Epidermal melanocyte (primary cell): ENCODE data around the gene STXBP1.
A peak's percentile ranks its signal among the peaks of the same experiment; 100 is the strongest.

Experiments
- DNase-seq: peaks from one replicate; pipeline ENCODE4 v3.0.0; 2011; ENCODE audit warnings: low spot score; ENCODE audit not compliant: insufficient read length

The STXBP1 gene

DNA sequence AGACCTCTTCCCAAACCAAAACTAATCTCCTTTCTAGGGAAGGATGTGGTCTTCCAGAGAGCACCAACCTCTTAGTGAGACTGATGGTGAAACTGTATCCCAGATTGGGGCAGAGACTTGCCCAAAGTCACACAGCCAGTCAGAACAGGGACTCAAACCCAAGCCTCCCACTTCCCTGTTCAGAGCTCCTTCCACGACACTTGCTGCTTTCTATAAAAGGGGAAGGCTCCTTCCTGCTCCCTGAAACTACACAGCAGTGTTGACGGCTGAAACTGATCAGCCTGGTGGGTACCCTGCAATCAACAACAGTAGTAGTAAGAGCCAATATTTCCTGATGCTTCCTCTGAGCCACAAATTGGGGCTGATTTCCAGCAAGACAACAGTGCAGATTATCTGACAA is 121.5 kb downstream of the STXBP1 start:
- no peak for DNase-seq

DNA sequence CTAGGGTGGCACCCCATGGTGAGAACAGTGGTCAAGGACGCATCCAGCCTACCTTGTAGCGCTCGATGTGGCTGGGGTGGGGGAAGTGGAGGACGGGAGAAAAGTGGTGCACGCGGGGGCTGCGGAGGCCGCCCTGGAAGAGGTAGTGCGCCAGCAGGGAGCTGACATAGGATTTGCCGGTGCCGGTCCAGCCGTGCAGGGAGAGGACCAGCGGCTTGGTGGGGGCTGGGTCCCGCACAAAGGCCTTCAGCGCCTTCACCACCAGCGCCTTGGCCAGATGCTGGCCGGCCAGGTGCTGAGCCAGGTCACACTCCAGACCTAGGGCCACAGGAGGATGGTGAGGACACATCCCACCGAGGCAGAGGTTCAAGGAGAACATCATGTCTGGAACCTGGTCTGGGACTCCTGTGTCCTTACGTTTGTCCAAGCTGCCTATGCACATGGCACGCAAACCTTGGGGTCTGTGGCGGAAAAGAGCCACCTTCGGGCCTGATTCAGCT is 122.2 kb downstream of the STXBP1 start:
- DNase-seq: no peak

DNA sequence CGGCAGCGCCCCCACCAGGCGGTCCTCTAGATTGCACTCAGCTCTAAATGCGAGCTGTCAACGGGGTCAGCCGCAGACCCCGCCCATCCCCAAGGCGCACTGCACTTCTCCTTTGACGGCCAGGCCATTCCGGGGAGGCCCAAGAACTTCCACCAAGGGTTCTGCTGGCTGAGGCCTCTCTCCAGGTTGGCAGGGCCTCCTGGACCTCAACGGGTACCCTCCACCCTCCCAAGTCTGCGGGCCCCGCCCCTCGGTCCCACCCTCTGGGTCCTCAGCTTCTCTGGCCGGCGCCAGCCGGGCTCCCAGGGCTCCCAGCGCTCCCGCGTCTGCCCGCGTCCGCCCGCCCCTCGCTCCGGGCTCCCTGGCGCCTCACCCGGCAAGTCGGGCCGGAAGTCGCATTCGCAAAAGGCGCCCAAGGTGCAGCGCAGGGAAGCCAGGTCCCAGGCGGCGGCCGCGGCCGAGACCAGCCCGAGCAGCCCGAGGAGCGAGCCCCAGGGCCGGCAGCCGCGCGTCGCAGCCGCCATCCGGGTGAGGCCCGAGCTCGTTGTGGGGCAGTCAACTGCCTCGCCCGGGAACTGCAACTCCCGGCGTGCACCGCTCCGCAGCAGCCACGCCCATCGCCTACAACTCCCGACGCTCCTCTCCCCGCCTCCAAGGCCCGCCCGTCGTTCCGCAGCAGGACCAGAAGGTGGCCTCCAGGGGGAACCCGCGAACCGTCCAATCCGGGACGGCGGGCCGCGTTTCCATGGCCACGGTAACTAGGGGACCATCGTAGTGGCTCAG is 122.9 kb downstream of the STXBP1 start, which contains the start of gene TOR2A:
Gene TOR2A (minus strand): TSS at position 548 of the 783 bp plus-strand sequence. CDS start 24 bp downstream, at position 524.
- DNase-seq: peak; percentile 97

- no peak for DNase-seq
These were observed 123.6 kb downstream of the STXBP1 start for GRCh38 chr9:127735530-127736185.

GRCh38 chr9:127738666-127739065 is 126.6 kb downstream of the STXBP1 start:
- no peak for DNase-seq

DNA sequence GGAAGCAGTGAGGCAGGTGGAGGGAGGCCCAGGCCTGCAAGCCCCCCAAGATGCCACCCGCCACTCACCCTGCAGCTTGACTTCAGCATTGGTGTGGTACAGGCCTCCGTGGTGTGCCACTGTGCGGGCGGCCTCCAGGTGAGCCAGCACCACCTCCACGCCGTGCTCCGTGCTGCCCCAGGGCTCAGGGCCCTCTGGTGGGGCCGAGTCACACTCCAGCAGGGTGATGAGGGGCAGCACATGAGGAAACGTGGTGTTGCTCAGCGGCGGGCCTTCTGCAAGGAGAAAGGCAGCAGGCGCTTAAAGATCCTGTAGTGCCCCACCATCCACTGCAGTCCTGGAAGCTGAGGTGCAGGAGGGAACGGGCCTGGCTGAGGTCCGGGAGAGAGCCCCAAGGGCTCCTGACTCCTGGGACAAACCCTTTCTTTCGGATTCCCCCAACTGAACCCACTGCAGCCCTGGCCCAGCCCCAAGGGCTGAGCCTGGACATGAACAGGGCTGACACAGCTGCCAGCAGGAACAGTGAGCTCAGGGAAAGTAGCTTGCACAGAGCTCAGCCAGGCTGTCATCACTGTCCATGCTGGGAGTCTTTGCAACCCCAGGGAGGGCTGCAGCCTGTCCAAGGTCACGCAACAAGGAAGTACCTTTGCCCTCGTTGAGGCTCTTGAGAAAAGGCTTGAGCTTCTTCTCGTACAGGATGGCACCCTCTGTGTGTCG is 127.7 kb downstream of the STXBP1 start:
- DNase-seq: no peak

DNA sequence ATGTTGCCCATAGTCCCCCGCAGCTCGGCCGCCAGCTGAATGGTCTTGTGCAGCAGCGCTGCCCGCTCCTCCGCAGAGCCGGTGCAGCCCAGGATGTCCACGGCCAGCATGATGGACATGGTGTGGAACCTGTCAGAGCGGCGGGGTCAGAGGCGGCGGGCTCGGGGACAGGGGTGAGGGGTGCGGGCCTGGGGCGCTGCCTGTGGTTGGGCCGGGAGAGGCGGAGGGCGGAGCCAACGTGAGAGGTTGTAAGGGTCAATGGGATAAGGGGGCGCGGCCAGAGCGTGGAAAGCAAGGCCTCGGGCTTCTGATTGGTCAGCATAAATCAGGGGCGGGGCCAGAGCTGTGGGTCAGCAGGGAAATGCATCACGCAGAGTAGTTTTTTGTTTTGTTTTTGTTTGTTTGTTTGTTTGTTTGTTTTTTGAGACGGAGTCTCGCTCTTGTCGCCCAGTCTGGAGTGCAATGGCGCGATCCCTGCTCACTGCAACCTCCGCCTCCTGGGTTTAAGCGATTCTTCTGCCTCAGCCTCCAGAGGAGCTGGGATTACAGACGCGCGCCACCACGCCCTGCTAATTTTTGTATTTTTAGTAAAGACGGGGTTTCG is 129.9 kb downstream of the STXBP1 start:
- DNase-seq: peak; percentile 74
